Smooth muscle cell (in vitro differentiated cells): ENCODE results near the gene AJM1. TPM values are rescaled to one million over a fixed set of nuclear protein-coding genes. Genes with fewer than 3 reads are reported as not detected.

Source experiments
- DNase-seq: peaks from one replicate; lab custom pipeline; 2025; ENCODE audit not compliant: unreplicated experiment; lab: John Stamatoyannopoulos, UW
- H2AFZ ChIP-seq: fragments of 200-600 bp; sonication (generic); 2 replicates; pipeline ENCODE4 v1.6.0; 2016; ENCODE audit warnings: antibody characterized with exemption, low read depth, mild to moderate bottlenecking
- H3F3A ChIP-seq: fragments of 200-600 bp; sonication (generic); 2 replicates; pipeline ENCODE4 v1.6.0; 2017; ENCODE audit warnings: antibody characterized with exemption, low read depth
- H3K27ac ChIP-seq: fragments of 200-600 bp; sonication (generic); 2 replicates; pipeline ENCODE4 v1.5.1; 2016; ENCODE audit warnings: low read depth, mild to moderate bottlenecking
- H3K27me3 ChIP-seq: fragments of 200-600 bp; sonication (generic); 2 replicates; pipeline ENCODE4 v1.6.1; 2016; ENCODE audit warnings: low read depth, mild to moderate bottlenecking
- H3K36me3 ChIP-seq: fragments of 200-600 bp; sonication (generic); 2 replicates; pipeline ENCODE4 v1.5.1; 2016; ENCODE audit warnings: low read depth
- H3K4me1 ChIP-seq: fragments of 200-600 bp; sonication (generic); 2 replicates; pipeline ENCODE4 v1.5.1; 2016; ENCODE audit warnings: low read depth
- H3K4me2 ChIP-seq: fragments of 200-600 bp; sonication (generic); 2 replicates; pipeline ENCODE4 v1.6.0; 2016; ENCODE audit warnings: mild to moderate bottlenecking
- H3K4me3 ChIP-seq: fragments of 200-600 bp; sonication (generic); 2 replicates; pipeline ENCODE4 v1.5.1; 2016; ENCODE audit warnings: mild to moderate bottlenecking
- H3K79me2 ChIP-seq: fragments of 200-600 bp; sonication (generic); 2 replicates; pipeline ENCODE4 v1.6.0; 2016; ENCODE audit warnings: low read depth, mild to moderate bottlenecking
- H3K9ac ChIP-seq: fragments of 200-600 bp; sonication (generic); 2 replicates; pipeline ENCODE4 v1.6.0; 2016; ENCODE audit warnings: low read depth
- H3K9me3 ChIP-seq: fragments of 200-600 bp; sonication (generic); replicated peaks from 2 replicates; pipeline ENCODE4 v1.5.1; 2016; ENCODE audit warnings: low read depth
- H4K20me1 ChIP-seq: fragments of 200-600 bp; sonication (generic); 2 replicates; pipeline ENCODE4 v1.6.0; 2016; ENCODE audit warnings: low read depth
- WGBS: methylation state at CpG from one replicate; pipeline ENCODE4 v1.1.7; 2016; ENCODE audit warnings: low lambda C conversion rate; 5-methylcytosine and 5-hydroxymethylcytosine counted together
- polyA plus RNA-seq: library from polyadenylated mRNA; unstranded; fragments of >200 nt; fragmentation: Nextera tagmentation; extraction: Ambion mirVana; gene quantifications from 2 replicates; pipeline ENCODE4 v1.2.1, GENCODE V29; 2016
- total RNA-seq: library from RNA; depleted of rRNA; stranded (reverse); fragments of >200 nt; gene quantifications from 2 replicates; pipeline ENCODE4 v1.2.3, GENCODE V29; 2014
- TF ChIP-seq, protein P1 (sequence below): fragments of 200-600 bp; sonication (generic); IDR thresholded peaks from 2 replicates; pipeline ENCODE4 v1.5.1; 2017; ENCODE audit warnings: borderline replicate concordance, mild to moderate bottlenecking, antibody characterized with exemption; ENCODE audit not compliant: insufficient read depth, poor library complexity, severe bottlenecking

AJM1 gene
- total and polyA plus RNA-seq, 2 experiments from 2014 or later: 1.8 to 2.9 TPM

DNA sequence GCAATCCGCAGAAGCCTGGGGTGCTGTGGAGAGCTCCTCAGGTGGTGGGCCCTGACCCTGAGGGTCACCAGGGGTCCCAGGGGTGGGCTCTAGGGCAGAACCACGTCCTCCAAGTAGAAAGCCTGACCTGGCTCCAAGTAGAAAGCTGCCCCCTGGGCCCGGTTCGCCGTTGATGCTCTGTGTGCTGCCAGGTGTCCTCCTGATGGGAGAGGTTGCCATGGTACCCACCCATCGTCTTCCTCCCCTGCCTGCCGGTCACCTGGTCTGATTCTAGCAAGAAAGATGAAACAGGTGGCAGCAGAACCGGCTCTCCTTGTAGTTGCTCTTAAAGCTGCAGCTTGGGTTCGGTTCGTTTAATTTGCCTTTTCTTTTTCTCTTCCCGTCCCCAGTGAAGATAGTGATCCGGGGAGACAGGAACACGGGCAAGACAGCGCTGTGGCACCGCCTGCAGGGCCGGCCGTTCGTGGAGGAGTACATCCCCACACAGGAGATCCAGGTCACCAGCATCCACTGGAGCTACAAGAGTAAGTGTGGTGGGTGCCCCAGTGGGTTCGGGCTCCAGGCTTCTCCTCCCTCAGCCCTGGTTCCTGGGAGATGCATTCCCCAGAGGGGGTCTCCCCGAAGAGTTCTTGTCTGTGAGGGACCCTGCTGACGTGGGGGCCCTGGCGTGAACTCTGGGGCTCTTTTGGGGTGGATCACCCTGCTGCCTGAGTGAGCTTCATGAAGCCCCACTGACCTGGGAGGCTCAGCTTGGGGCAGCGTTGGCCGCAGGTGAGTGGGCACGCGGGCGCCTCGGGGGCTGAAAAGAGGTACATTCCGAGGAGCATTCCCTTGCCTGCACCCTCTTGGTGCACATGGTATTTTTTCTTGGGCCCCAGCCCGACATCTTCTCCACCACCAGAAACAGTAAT is 18.9 kb upstream of the AJM1 start:
- no peak for DNase-seq
- Histone ChIP-seq H3K27me3 (no peaks in the 10 kb centered on the region), H4K20me1 (peaks cover 71% of the 10 kb centered on the region), H3K4me2 (no peak overlapping the region), H3K9ac (no peak overlapping the region), H3K79me2 (peaks cover 40% of the 10 kb centered on the region), H3K4me1 (peaks cover 4% of the 10 kb centered on the region), H3K27ac (no peak overlapping the region), H3K9me3 (no peaks in the 10 kb centered on the region), H3K4me3 (no peak overlapping the region), H3K36me3 (no peaks in the 10 kb centered on the region), H2AFZ (no peak overlapping the region), H3F3A (no peaks in the 10 kb centered on the region)
- TF ChIP-seq, protein P1, sequence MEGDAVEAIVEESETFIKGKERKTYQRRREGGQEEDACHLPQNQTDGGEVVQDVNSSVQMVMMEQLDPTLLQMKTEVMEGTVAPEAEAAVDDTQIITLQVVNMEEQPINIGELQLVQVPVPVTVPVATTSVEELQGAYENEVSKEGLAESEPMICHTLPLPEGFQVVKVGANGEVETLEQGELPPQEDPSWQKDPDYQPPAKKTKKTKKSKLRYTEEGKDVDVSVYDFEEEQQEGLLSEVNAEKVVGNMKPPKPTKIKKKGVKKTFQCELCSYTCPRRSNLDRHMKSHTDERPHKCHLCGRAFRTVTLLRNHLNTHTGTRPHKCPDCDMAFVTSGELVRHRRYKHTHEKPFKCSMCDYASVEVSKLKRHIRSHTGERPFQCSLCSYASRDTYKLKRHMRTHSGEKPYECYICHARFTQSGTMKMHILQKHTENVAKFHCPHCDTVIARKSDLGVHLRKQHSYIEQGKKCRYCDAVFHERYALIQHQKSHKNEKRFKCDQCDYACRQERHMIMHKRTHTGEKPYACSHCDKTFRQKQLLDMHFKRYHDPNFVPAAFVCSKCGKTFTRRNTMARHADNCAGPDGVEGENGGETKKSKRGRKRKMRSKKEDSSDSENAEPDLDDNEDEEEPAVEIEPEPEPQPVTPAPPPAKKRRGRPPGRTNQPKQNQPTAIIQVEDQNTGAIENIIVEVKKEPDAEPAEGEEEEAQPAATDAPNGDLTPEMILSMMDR: no peak
- 93% methylated on average over 30 of the region's 30 CpGs for WGBS

DNA sequence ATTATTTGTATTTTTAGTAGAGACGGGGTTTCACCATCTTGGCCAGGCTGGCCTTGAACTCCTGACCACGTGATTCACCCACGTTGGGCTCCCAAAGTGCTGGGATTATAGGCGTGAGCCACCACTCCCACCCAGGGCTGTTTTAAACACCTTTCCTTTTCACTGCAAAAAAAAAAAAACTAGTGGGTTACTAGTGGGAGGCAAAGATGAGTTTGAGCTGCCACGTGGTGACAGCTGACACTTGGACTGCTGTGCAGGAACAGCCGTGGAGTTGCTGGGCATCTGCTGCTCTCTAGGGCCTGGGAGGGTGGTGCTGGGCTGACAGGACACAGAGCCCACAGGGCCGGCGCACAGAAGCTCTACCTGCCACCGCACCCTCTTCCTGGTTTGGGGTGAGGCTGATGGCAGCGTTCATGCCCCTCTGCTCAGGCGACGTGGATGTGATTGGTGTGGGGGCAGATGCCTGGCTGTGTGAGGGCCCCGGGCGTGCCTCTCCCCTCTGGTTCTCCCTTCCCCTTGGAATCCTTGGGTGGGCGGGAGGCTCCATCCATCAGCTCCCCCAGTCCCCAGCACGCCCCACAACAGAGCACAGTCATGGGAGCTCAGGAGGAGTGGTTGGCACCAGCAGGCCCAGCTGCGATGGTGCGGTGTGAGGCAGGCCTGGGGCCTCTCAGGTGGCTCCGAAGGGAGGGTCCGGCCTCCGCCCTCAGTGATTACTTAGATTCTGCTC is 17.6 kb upstream of the AJM1 start:
- TF ChIP-seq, protein P1: no peak
- Histone ChIP-seq H3K36me3 (no peaks in the 10 kb centered on the region), H3F3A (no peaks in the 10 kb centered on the region), H2AFZ (no peak overlapping the region), H3K4me2 (no peak overlapping the region), H3K4me3 (no peak overlapping the region), H3K9ac (no peak overlapping the region), H3K27me3 (no peaks in the 10 kb centered on the region), H3K27ac (no peak overlapping the region), H3K79me2 (peaks cover 30% of the 10 kb centered on the region), H3K9me3 (no peaks in the 10 kb centered on the region), H4K20me1 (peaks cover 60% of the 10 kb centered on the region), H3K4me1 (peaks cover 4% of the 10 kb centered on the region)
- DNase-seq: no peak
- WGBS: 96% methylated on average over 21 of the region's 21 CpGs

DNA sequence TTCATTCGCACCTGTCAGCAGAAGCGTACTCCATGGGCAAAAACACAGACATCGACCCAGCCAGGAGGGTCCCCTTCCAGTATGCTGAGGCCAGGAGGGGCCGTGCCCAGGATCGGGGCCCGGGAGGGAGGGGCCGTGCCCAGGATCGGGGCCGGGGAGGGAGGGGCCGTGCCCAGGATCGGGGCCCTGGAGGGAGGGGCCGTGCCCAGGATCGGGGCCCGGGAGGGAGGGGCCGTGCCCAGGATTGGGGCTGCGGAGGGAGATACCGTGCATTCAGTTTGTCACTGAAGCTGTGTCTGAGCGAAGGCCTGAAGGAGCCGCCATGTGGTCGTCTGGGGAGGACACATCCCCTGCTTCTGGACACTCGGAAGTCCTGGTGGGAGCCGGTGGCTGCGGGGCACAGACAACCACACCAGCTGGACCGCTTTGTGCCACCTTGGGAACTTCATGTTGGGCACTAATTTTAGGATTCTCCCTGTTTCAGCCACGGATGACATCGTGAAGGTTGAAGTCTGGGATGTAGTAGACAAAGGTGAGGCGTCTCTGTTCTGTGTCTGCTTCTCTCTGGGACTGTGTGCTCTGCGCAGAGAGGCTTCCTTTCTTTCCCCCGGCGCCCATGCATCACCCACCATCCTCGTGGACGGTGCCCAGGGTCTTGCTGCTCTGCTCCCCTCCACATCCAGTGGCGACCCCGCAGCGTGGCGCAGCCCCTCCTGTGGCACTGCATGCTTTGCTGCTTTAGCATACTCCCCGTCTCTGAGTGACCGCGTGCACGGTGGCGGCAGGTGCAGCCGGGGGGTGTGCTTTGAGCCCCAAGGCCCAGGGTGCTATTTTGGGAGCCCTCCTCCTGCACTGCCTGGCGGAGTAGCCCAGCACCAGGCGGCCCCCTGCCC is 16.7 kb upstream of the AJM1 start:
- H2AFZ ChIP-seq: no peak overlapping the region
- H4K20me1 ChIP-seq: peaks cover 52% of the 10 kb centered on the region
- H3K4me3 ChIP-seq: no peak overlapping the region
- no peaks in the 10 kb centered on the region for H3K27me3 ChIP-seq
- no peaks in the 10 kb centered on the region for H3F3A ChIP-seq
- no peaks in the 10 kb centered on the region for H3K9me3 ChIP-seq
- no peak for DNase-seq
- no peaks in the 10 kb centered on the region for H3K36me3 ChIP-seq
- no peak overlapping the region for H3K9ac ChIP-seq
- TF ChIP-seq, protein P1: no peak
- no peak overlapping the region for H3K27ac ChIP-seq
- H3K79me2 ChIP-seq: peaks cover 22% of the 10 kb centered on the region
- 97% methylated on average over 29 of the region's 44 CpGs for WGBS
- H3K4me1 ChIP-seq: peaks cover 4% of the 10 kb centered on the region
- H3K4me2 ChIP-seq: no peak overlapping the region
